Stimulated activated CD4-positive, alpha-beta T cell treated with anti-CD3 and anti-CD28 coated beads, Interleukin-12 subunit alpha, Interleukin-12 subunit beta, amount 100 ng/mL, for 4 hours (primary cell): ENCODE results near the gene EHMT1.
A peak's percentile ranks its signal among the peaks of the same experiment; 100 is the strongest.
"Not testable (repeated sequence)": the region's sequence is repeated elsewhere in the genome, so short reads cannot be mapped to it uniquely, and the experiment has no call there.

Source experiments
- DNase-seq: peaks from one replicate; pipeline ENCODE4 v3.0.0-alpha.2; 2020

Gene EHMT1

GRCh38 chr9:137722481-137722880 is 103.7 kb downstream of the EHMT1 start:
- DNase-seq: no peak

GRCh38 chr9:137723356-137723755 is 104.6 kb downstream of the EHMT1 start:
- not testable (repeated sequence) for DNase-seq

- peak; percentile 18 for DNase-seq
These were observed 105.1 kb downstream of the EHMT1 start for GRCh38 chr9:137723783-137724445.

GRCh38 chr9:137724818-137725240 is 106.0 kb downstream of the EHMT1 start:
- DNase-seq: no peak

- DNase-seq: no peak
These were observed 106.8 kb downstream of the EHMT1 start for GRCh38 chr9:137725598-137725997.

- not testable (repeated sequence) for DNase-seq
These were observed 107.5 kb downstream of the EHMT1 start for GRCh38 chr9:137726336-137726735.

GRCh38 chr9:137726764-137727163 is 108.0 kb downstream of the EHMT1 start:
- DNase-seq: no peak

GRCh38 chr9:137727716-137728115 is 108.9 kb downstream of the EHMT1 start:
- no peak for DNase-seq

- no peak for DNase-seq
These were observed 109.9 kb downstream of the EHMT1 start for GRCh38 chr9:137728444-137729311.

GRCh38 chr9:137731216-137731946 is 112.6 kb downstream of the EHMT1 start:
- DNase-seq: no peak

GRCh38 chr9:137731947-137732813 is 113.4 kb downstream of the EHMT1 start:
- DNase-seq: no peak

GRCh38 chr9:137733429-137733828 is 114.6 kb downstream of the EHMT1 start:
- DNase-seq: no peak

GRCh38 chr9:137734181-137734580 is 115.4 kb downstream of the EHMT1 start:
- no peak for DNase-seq

GRCh38 chr9:137738182-137738696 is 119.4 kb downstream of the EHMT1 start:
- DNase-seq: not testable (repeated sequence)

- no peak for DNase-seq
These were observed 119.9 kb downstream of the EHMT1 start for GRCh38 chr9:137738703-137739102.

GRCh38 chr9:137739371-137740309 is 120.8 kb downstream of the EHMT1 start:
- DNase-seq: no peak

- DNase-seq: no peak
These were observed 121.5 kb downstream of the EHMT1 start for GRCh38 chr9:137740312-137740711.

GRCh38 chr9:137741330-137741729 is 122.5 kb downstream of the EHMT1 start:
- no peak for DNase-seq

GRCh38 chr9:137742698-137743097 is 123.9 kb downstream of the EHMT1 start:
- no peak for DNase-seq

GRCh38 chr9:137743695-137744094 is 124.9 kb downstream of the EHMT1 start:
- no peak for DNase-seq

- DNase-seq: no peak
These were observed 125.9 kb downstream of the EHMT1 start for GRCh38 chr9:137744632-137745183.
